ENCODE results near the gene PRKCA. TPM values are rescaled to one million over a fixed set of nuclear protein-coding genes. Genes with fewer than 3 reads are reported as not detected.

PRKCA gene
- total RNA-seq, 2 donors from 2014 or later: 84.9 to 93.9 TPM

- Mint-ChIP-seq H3K27ac (no peak overlapping the region), H3K27me3 (no peaks in the 10 kb centered on the region), H3K36me3 (ENCODE audit: low read depth) (peaks cover 2% of the 10 kb centered on the region), H3K4me1 (peaks cover 50% of the 10 kb centered on the region), H3K4me3 (no peak overlapping the region)
- DNase-seq (no peak), ATAC-seq (no peak)
- H3K9me3 ChIP-seq (ENCODE audit: control insufficient read depth, low read length, poor library complexity, severe bottlenecking): no peaks in the 10 kb centered on the region
Observed at GRCh38 chr17:66429680-66430079, 127.3 kb downstream of the PRKCA start.

- Mint-ChIP-seq H3K27me3 (no peaks in the 10 kb centered on the region), H3K27ac (no peak overlapping the region), H3K36me3 (ENCODE audit: low read depth) (no peaks in the 10 kb centered on the region), H3K4me3 (no peak overlapping the region), H3K4me1 (peaks cover 40% of the 10 kb centered on the region)
- ATAC-seq (no peak), DNase-seq (no peak)
- no peaks in the 10 kb centered on the region for H3K9me3 ChIP-seq (ENCODE audit: control insufficient read depth, low read length, poor library complexity, severe bottlenecking)
Observed at GRCh38 chr17:66430846-66431795, 128.7 kb downstream of the PRKCA start.

- ATAC-seq: no peak
- no peaks in the 10 kb centered on the region for H3K36me3 Mint-ChIP-seq (ENCODE audit: low read depth)
Observed at GRCh38 chr17:66431910-66432309, 129.5 kb downstream of the PRKCA start.

GRCh38 chr17:66432411-66432957, 130.1 kb downstream of the PRKCA start:
- Mint-ChIP-seq H3K27ac (no peak overlapping the region), H3K27me3 (no peaks in the 10 kb centered on the region), H3K36me3 (ENCODE audit: low read depth) (no peaks in the 10 kb centered on the region), H3K4me1 (peaks cover 34% of the 10 kb centered on the region), H3K4me3 (no peak overlapping the region)
- no peak for DNase-seq
- no peaks in the 10 kb centered on the region for H3K9me3 ChIP-seq (ENCODE audit: control insufficient read depth, low read length, poor library complexity, severe bottlenecking)
- no peak for ATAC-seq

More at GRCh38 chr17:66431910-66432309, 129.5 kb downstream of the PRKCA start:
- H3K27me3 Mint-ChIP-seq: no peaks in the 10 kb centered on the region
- peaks cover 34% of the 10 kb centered on the region for H3K4me1 Mint-ChIP-seq
- H3K27ac Mint-ChIP-seq: no peak overlapping the region
- H3K9me3 ChIP-seq (ENCODE audit: control insufficient read depth, low read length, poor library complexity, severe bottlenecking): no peaks in the 10 kb centered on the region
- no peak overlapping the region for H3K4me3 Mint-ChIP-seq
- no peak for DNase-seq

- H3K27me3 Mint-ChIP-seq: no peaks in the 10 kb centered on the region
- no peaks in the 10 kb centered on the region for H3K9me3 ChIP-seq (ENCODE audit: control insufficient read depth, low read length, poor library complexity, severe bottlenecking)
- ATAC-seq (no peak), DNase-seq (no peak)
- peak overlapping the region; percentile 16 for H3K27ac Mint-ChIP-seq
- H3K4me3 Mint-ChIP-seq: no peak overlapping the region
- H3K36me3 Mint-ChIP-seq (ENCODE audit: low read depth): no peaks in the 10 kb centered on the region
- peaks cover 32% of the 10 kb centered on the region for H3K4me1 Mint-ChIP-seq
Observed at GRCh38 chr17:66432996-66433551, 130.7 kb downstream of the PRKCA start.

GRCh38 chr17:66435182-66435581, 132.8 kb downstream of the PRKCA start:
- ATAC-seq: no peak
- H3K9me3 ChIP-seq (ENCODE audit: control insufficient read depth, low read length, poor library complexity, severe bottlenecking): no peaks in the 10 kb centered on the region
- Mint-ChIP-seq H3K4me1 (peaks cover 29% of the 10 kb centered on the region), H3K4me3 (no peak overlapping the region), H3K27me3 (no peaks in the 10 kb centered on the region), H3K27ac (no peak overlapping the region), H3K36me3 (ENCODE audit: low read depth) (no peaks in the 10 kb centered on the region)
- no peak for DNase-seq

- DNase-seq: no peak
- H3K27ac Mint-ChIP-seq: no peak overlapping the region
- no peaks in the 10 kb centered on the region for H3K36me3 Mint-ChIP-seq (ENCODE audit: low read depth)
- ATAC-seq: no peak
- H3K4me1 Mint-ChIP-seq: peaks cover 23% of the 10 kb centered on the region
- no peaks in the 10 kb centered on the region for H3K27me3 Mint-ChIP-seq
- H3K4me3 Mint-ChIP-seq: no peak overlapping the region
- no peaks in the 10 kb centered on the region for H3K9me3 ChIP-seq (ENCODE audit: control insufficient read depth, low read length, poor library complexity, severe bottlenecking)
Observed at GRCh38 chr17:66436631-66437030, 134.2 kb downstream of the PRKCA start.

- no peak for ATAC-seq
- no peak overlapping the region for H3K27ac Mint-ChIP-seq
- H3K27me3 Mint-ChIP-seq: no peaks in the 10 kb centered on the region
- H3K4me3 Mint-ChIP-seq: no peak overlapping the region
- peaks cover 20% of the 10 kb centered on the region for H3K4me1 Mint-ChIP-seq
- no peak for DNase-seq
- no peaks in the 10 kb centered on the region for H3K9me3 ChIP-seq (ENCODE audit: control insufficient read depth, low read length, poor library complexity, severe bottlenecking)
- H3K36me3 Mint-ChIP-seq (ENCODE audit: low read depth): no peaks in the 10 kb centered on the region
Observed at GRCh38 chr17:66437476-66438026, 135.1 kb downstream of the PRKCA start.

- Mint-ChIP-seq H3K4me1 (peaks cover 19% of the 10 kb centered on the region), H3K27ac (no peak overlapping the region), H3K4me3 (no peak overlapping the region), H3K27me3 (no peaks in the 10 kb centered on the region), H3K36me3 (ENCODE audit: low read depth) (peaks cover 2% of the 10 kb centered on the region)
- DNase-seq: no peak
- ATAC-seq: no peak
- no peaks in the 10 kb centered on the region for H3K9me3 ChIP-seq (ENCODE audit: control insufficient read depth, low read length, poor library complexity, severe bottlenecking)
Observed at GRCh38 chr17:66438101-66438500, 135.7 kb downstream of the PRKCA start.

GRCh38 chr17:66441101-66441661, 138.8 kb downstream of the PRKCA start:
- Mint-ChIP-seq H3K4me3 (no peak overlapping the region), H3K27me3 (no peaks in the 10 kb centered on the region), H3K27ac (no peak overlapping the region), H3K36me3 (ENCODE audit: low read depth) (peaks cover 6% of the 10 kb centered on the region), H3K4me1 (peaks cover 22% of the 10 kb centered on the region)
- H3K9me3 ChIP-seq (ENCODE audit: control insufficient read depth, low read length, poor library complexity, severe bottlenecking): no peaks in the 10 kb centered on the region
- DNase-seq (no peak), ATAC-seq (no peak)

- no peaks in the 10 kb centered on the region for H3K9me3 ChIP-seq (ENCODE audit: control insufficient read depth, low read length, poor library complexity, severe bottlenecking)
- H3K27me3 Mint-ChIP-seq: no peaks in the 10 kb centered on the region
- H3K4me1 Mint-ChIP-seq: peaks cover 28% of the 10 kb centered on the region
- DNase-seq (no peak), ATAC-seq (no peak)
- peak overlapping the region; percentile 32 for H3K27ac Mint-ChIP-seq
- peaks cover 6% of the 10 kb centered on the region for H3K36me3 Mint-ChIP-seq (ENCODE audit: low read depth)
- H3K4me3 Mint-ChIP-seq: no peak overlapping the region
Observed at GRCh38 chr17:66443166-66443565, 140.8 kb downstream of the PRKCA start.

GRCh38 chr17:66443606-66444005, 141.2 kb downstream of the PRKCA start:
- DNase-seq (no peak), ATAC-seq (no peak)
- Mint-ChIP-seq H3K36me3 (ENCODE audit: low read depth) (peaks cover 6% of the 10 kb centered on the region), H3K27me3 (no peaks in the 10 kb centered on the region), H3K4me3 (no peak overlapping the region), H3K4me1 (peaks cover 26% of the 10 kb centered on the region), H3K27ac (no peak overlapping the region)
- H3K9me3 ChIP-seq (ENCODE audit: control insufficient read depth, low read length, poor library complexity, severe bottlenecking): no peaks in the 10 kb centered on the region

GRCh38 chr17:66444031-66444430, 141.6 kb downstream of the PRKCA start:
- peaks cover 6% of the 10 kb centered on the region for H3K36me3 Mint-ChIP-seq (ENCODE audit: low read depth)
- ATAC-seq: no peak
- H3K4me1 Mint-ChIP-seq: peaks cover 26% of the 10 kb centered on the region
- H3K4me3 Mint-ChIP-seq: no peak overlapping the region
- H3K9me3 ChIP-seq (ENCODE audit: control insufficient read depth, low read length, poor library complexity, severe bottlenecking): no peaks in the 10 kb centered on the region
- no peak for DNase-seq
- H3K27me3 Mint-ChIP-seq: no peaks in the 10 kb centered on the region
- H3K27ac Mint-ChIP-seq: no peak overlapping the region

Measured in T-helper 17 cell (primary cell).